K562 (cell line): ENCODE measurements around the gene ARFGAP1.

Source experiments
- CREB1 ChIP-seq, 2 experiments: sonication (generic) in 1 of 2; formaldehyde crosslinking in 1 of 2; IDR thresholded peaks; 2 replicates each; pipeline versions ENCODE4 v1.6.1 to v1.8.0; 2012 to 2022; ENCODE audit warnings: inconsistent platforms in 1 of 2, mild to moderate bottlenecking in 1 of 2, missing genetic modification reagents in 1 of 2, moderate library complexity in 1 of 2
- ELF4 ChIP-seq: fragments of 450-650 bp; formaldehyde crosslinking; IDR thresholded peaks from 2 replicates; pipeline ENCODE4 v1.4.0; 2022; ENCODE audit warnings: missing genetic modification characterization
- EZH2 ChIP-seq: IDR thresholded peaks from 2 replicates; pipeline ENCODE4 v1.6.1; 2012; ENCODE audit warnings: low read depth, mild to moderate bottlenecking, inconsistent platforms, low read length, borderline replicate concordance
- GABPA ChIP-seq: fragments of 200-800 bp; sonication (Bioruptor generic); conservative IDR thresholded peaks from 2 replicates; pipeline ENCODE4 v1.6.1; 2016; ENCODE audit warnings: low read depth, missing genetic modification characterization, missing compliant biosample characterization
- POLR2A ChIP-seq: fragments of 450-650 bp; conservative IDR thresholded peaks from 2 replicates; pipeline ENCODE4 v1.6.1; 2016
- POLR2AphosphoS5 ChIP-seq: IDR thresholded peaks from 2 replicates; pipeline ENCODE4 v1.6.1; 2011; ENCODE audit warnings: mild to moderate bottlenecking, low read depth, low read length, moderate library complexity; ENCODE audit not compliant: control insufficient read depth, insufficient read depth
- RBM22 ChIP-seq: fragments of 200-400 bp; formaldehyde crosslinking; IDR thresholded peaks from 2 replicates; pipeline ENCODE4 v1.6.1; 2018; ENCODE audit warnings: low read length, low read depth; ENCODE audit not compliant: poor library complexity, severe bottlenecking
- RCOR1 ChIP-seq, 2 experiments: IDR thresholded peaks; 2 replicates each; pipeline ENCODE4 v1.6.1; 2012; ENCODE audit warnings: low read depth in 2 of 2, low read length in 2 of 2, borderline replicate concordance in 1 of 2, improper control_type of control experiment in 1 of 2
- SRSF9 ChIP-seq: fragments of 200-400 bp; formaldehyde crosslinking; IDR thresholded peaks from 2 replicates; pipeline ENCODE4 v1.6.1; 2017; ENCODE audit warnings: low read depth, low read length, borderline replicate concordance
- ZNF431 ChIP-seq: sonication (generic); formaldehyde crosslinking; IDR thresholded peaks from 2 replicates; pipeline ENCODE4 v1.8.0; 2022; ENCODE audit warnings: mild to moderate bottlenecking, missing genetic modification reagents
- TF ChIP-seq, protein P1 (sequence below), 2 experiments: fragments of 450-650 bp in 1 of 2; sonication (generic) in 1 of 2; formaldehyde crosslinking in 1 of 2; IDR thresholded peaks in 1 of 2; conservative IDR thresholded peaks in 1 of 2; 2 replicates each; pipeline versions ENCODE4 v1.6.1 to v1.8.1; 2016 to 2023; ENCODE audit warnings: mild to moderate bottlenecking in 2 of 2, moderate library complexity in 2 of 2, inconsistent platforms in 1 of 2, missing genetic modification reagents in 1 of 2
- TF ChIP-seq, protein P2 (sequence below), 3 experiments: IDR thresholded peaks in 2 of 3; conservative IDR thresholded peaks in 1 of 3; 2 replicates each; pipeline ENCODE4 v1.5.1; 2011 to 2012; ENCODE audit warnings: low read length in 3 of 3, mild to moderate bottlenecking in 3 of 3, control low read depth in 2 of 3, improper control_type of control experiment in 1 of 3, inconsistent platforms in 1 of 3, low read depth in 1 of 3, mixed read lengths in 1 of 3, moderate library complexity in 1 of 3; ENCODE audit not compliant: insufficient read depth in 2 of 3

DNA sequence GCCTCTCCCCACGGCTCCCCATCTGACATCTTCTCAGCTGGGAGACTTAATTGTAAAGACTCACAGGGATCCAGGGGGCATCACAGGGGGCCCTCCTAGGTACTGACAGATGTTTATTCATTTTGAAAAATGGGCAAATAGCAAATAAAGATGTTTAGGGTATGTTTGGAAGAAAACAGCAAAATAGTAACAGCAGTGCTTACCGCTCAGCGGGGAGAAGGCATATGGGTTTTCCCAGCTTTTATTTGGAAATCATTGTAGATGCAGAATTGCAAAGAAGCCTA lies 39.6 kb upstream of the ARFGAP1 start:
- TF ChIP-seq, protein P1, sequence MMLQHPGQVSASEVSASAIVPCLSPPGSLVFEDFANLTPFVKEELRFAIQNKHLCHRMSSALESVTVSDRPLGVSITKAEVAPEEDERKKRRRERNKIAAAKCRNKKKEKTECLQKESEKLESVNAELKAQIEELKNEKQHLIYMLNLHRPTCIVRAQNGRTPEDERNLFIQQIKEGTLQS (IDR thresholded peaks at IDR 0.05), result no peak
- TF ChIP-seq, protein P1 (CRISPR knock-in tag; conservative IDR thresholded peaks at IDR 0.05), result no peak
- TF ChIP-seq POLR2A (no peak), POLR2AphosphoS5 (no peak), SRSF9 (no peak), ELF4 (CRISPR knock-in tag) (no peak), GABPA (no peak), RCOR1 (IDR thresholded peaks at IDR 0.05; ENCODE audit: borderline replicate concordance in 1 of 2, low read depth in 2 of 2, low read length in 2 of 2) (no peak), CREB1 (IDR thresholded peaks at IDR 0.05) (no peak), CREB1 (CRISPR knock-in tag; IDR thresholded peaks at IDR 0.05) (no peak), ZNF431 (CRISPR knock-in tag) (no peak), EZH2 (no peak), RBM22 (no peak)
- TF ChIP-seq, protein P2, sequence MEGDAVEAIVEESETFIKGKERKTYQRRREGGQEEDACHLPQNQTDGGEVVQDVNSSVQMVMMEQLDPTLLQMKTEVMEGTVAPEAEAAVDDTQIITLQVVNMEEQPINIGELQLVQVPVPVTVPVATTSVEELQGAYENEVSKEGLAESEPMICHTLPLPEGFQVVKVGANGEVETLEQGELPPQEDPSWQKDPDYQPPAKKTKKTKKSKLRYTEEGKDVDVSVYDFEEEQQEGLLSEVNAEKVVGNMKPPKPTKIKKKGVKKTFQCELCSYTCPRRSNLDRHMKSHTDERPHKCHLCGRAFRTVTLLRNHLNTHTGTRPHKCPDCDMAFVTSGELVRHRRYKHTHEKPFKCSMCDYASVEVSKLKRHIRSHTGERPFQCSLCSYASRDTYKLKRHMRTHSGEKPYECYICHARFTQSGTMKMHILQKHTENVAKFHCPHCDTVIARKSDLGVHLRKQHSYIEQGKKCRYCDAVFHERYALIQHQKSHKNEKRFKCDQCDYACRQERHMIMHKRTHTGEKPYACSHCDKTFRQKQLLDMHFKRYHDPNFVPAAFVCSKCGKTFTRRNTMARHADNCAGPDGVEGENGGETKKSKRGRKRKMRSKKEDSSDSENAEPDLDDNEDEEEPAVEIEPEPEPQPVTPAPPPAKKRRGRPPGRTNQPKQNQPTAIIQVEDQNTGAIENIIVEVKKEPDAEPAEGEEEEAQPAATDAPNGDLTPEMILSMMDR (IDR thresholded peaks at IDR 0.05 in 2 of 3, conservative IDR thresholded peaks at IDR 0.05 in 1 of 3; ENCODE audit: insufficient read depth in 2 of 3, low read depth in 1 of 3, low read length in 3 of 3), result no peak
